ENCODE data around the gene SOX8. TPM values are rescaled to one million over a fixed set of nuclear protein-coding genes. Genes with fewer than 3 reads are reported as not detected.

The SOX8 gene
- under 0.01 TPM in 1 of 2 replicates, not detected in the other for total RNA-seq

GRCh38 chr16:981695-982144 is at the start of gene SOX8:
SOX8 (plus strand) TSS chr16:981770; CDS start chr16:981923, 153 bp downstream.

DNA sequence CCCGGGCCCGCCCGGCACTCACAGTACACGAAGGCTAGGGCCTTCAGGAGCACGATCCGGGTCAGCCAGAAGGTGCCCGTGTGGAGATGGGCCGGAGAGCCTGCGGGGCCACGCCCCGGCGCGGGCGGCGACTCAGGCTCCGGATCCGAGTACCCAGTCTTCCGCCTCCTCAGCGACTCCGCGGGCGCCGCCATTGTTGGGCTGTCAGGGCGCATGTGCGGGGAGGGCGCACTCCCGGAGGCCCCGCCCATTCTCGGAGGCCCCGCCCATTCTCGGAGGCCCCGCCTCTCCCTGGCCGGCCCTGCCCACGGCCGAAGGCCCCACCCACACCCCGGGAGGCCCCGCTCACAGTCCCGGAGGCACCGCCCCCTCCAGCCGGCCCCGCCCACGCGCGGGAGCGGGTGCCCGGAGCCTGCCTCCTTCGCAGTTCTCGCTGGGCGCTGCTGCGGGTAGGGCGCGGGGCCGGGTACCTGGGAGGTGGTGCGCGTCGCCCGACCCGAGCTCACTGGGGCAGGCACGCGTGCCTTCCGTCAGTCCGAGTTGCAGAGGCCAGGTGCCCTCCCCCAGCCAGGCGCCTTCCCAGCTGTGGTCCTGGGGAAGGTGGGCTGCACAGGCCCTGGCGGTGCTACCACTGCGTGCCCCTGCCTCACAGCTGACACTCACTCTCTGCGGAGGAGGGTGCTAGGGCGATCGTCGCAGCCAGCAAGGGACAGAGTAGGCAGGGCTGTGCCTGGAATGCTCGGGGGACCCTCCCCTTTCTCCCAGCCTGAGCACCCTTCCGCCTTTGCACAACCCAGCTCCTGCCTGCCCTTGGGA is 10.6 kb upstream of the SOX8 start, which contains the start of gene LMF1:
TSS of gene LMF1 (minus strand) at position 219 of the 816 bp plus-strand sequence. CDS start at position 215, 4 bp downstream.

Other genes with a start within 250 kb of the SOX8 start
- gene CIAO3, start 240.8 kb upstream of the SOX8 start, total RNA-seq, result 33.8 and 36.1 TPM in 2 replicates
- gene MSLN, start 221.0 kb upstream of the SOX8 start, total RNA-seq, result 0.12 TPM in 1 of 2 replicates, not detected in the other
- 26.1 and 31.0 TPM in 2 replicates for gene RPUSD1, start 193.4 kb upstream of the SOX8 start, total RNA-seq
- 2.8 and 3.7 TPM in 2 replicates for gene CHTF18, start 193.2 kb upstream of the SOX8 start, total RNA-seq
- gene GNG13, start 181.0 kb upstream of the SOX8 start, total RNA-seq, result not detected in 2 replicates
- gene LMF1, start 10.8 kb upstream of the SOX8 start, total RNA-seq, result 31.3 and 40.7 TPM in 2 replicates
- not detected in 2 replicates for gene SSTR5, start 91.0 kb downstream of the SOX8 start, total RNA-seq
- not detected in 2 replicates for gene C1QTNF8, start 114.5 kb downstream of the SOX8 start, total RNA-seq
- gene CACNA1H, start 171.3 kb downstream of the SOX8 start, total RNA-seq, result under 0.01 TPM in 2 replicates
- not detected in 2 replicates for gene TPSG1, start 243.5 kb downstream of the SOX8 start, total RNA-seq
- gene TPSB2, start 248.4 kb downstream of the SOX8 start, total RNA-seq, result not detected in 2 replicates